PC-9 (cell line): ENCODE data around the gene RAMP1. TPM values are rescaled to one million over a fixed set of nuclear protein-coding genes. Genes with fewer than 3 reads are reported as not detected.

Experiments
- BruUV-seq: library from RNA; stranded (reverse); fragments of 400-500 nt; replicated peaks from 2 replicates; lab custom pipeline; 2021; lab: Mats Ljungman, UMichigan
- CTCF ChIA-PET: fragments of 300-600 bp; sonication (Branson Sonifier 250); formaldehyde crosslinking; loops from one replicate; lab custom pipeline; 2022; ENCODE audit warnings: antibody characterized with exemption; lab: Charles Lee
- POLR2A ChIA-PET: fragments of 300-600 bp; sonication (Branson Sonifier 250); formaldehyde crosslinking; loops from one replicate; lab custom pipeline; 2022; ENCODE audit warnings: antibody characterized with exemption; ENCODE audit not compliant: unreplicated experiment; lab: Charles Lee
- DNase-seq, 2 experiments: peaks; one replicate each; pipeline versions ENCODE4 v3.0.0 to v3.0.0-alpha.2; 2015 to 2022; ENCODE audit warnings: mixed read lengths in 1 of 2
- H2AFZ ChIP-seq: fragments of 200-600 bp; sonication (generic); 2 replicates; pipeline ENCODE4 v1.8.1; 2017; ENCODE audit warnings: antibody characterized with exemption
- H3F3A ChIP-seq: fragments of 200-600 bp; sonication (generic); 2 replicates; pipeline ENCODE4 v1.8.1; 2017; ENCODE audit warnings: antibody characterized with exemption, mild to moderate bottlenecking, low read depth; ENCODE audit not compliant: insufficient read depth
- H3K27ac ChIP-seq: fragments of 200-600 bp; sonication (generic); 2 replicates; pipeline ENCODE4 v1.6.1; 2016; ENCODE audit warnings: mixed run types
- H3K27me3 ChIP-seq: fragments of 200-600 bp; sonication (generic); 2 replicates; pipeline ENCODE4 v1.6.1; 2016; ENCODE audit warnings: low read depth, mixed run types; ENCODE audit not compliant: insufficient read depth
- H3K36me3 ChIP-seq: fragments of 200-600 bp; sonication (generic); 2 replicates; pipeline ENCODE4 v1.6.1; 2016; ENCODE audit warnings: low read depth, mixed run types
- H3K4me1 ChIP-seq: fragments of 200-600 bp; sonication (generic); replicated peaks from 2 replicates; pipeline ENCODE4 v1.6.1; 2016; ENCODE audit warnings: mixed run types; ENCODE audit not compliant: insufficient read depth
- H3K4me2 ChIP-seq: fragments of 200-600 bp; sonication (generic); 2 replicates; pipeline ENCODE4 v1.6.1; 2017; ENCODE audit warnings: mixed run types
- H3K4me3 ChIP-seq: fragments of 200-600 bp; sonication (generic); 2 replicates; pipeline ENCODE4 v1.6.1; 2016; ENCODE audit warnings: mixed run types
- H3K79me2 ChIP-seq: fragments of 200-600 bp; sonication (generic); 2 replicates; pipeline ENCODE4 v1.6.1; 2017; ENCODE audit warnings: low read depth, mixed run types
- H3K9me2 ChIP-seq: fragments of 200-600 bp; sonication (generic); 2 replicates; pipeline ENCODE4 v1.8.1; 2017; ENCODE audit warnings: mild to moderate bottlenecking; ENCODE audit not compliant: insufficient read depth
- H3K9me3 ChIP-seq: fragments of 200-600 bp; sonication (generic); 2 replicates; pipeline ENCODE4 v1.8.1; 2016; ENCODE audit warnings: low read depth; ENCODE audit not compliant: insufficient read depth
- H4K20me1 ChIP-seq: fragments of 200-600 bp; sonication (generic); 2 replicates; pipeline ENCODE4 v1.8.1; 2017; ENCODE audit not compliant: insufficient read depth
- EZH2 ChIP-seq: fragments of 200-600 bp; sonication (generic); IDR thresholded peaks from 2 replicates; pipeline ENCODE4 v1.8.0; 2017; ENCODE audit warnings: antibody characterized with exemption, low read depth
- intact Hi-C: fragments of 100-400 bp; cut with micrococcal nuclease; formaldehyde crosslinking; loops from one replicate; pipeline ENCODE4 v1.10.0; 2022; ENCODE audit not compliant: unreplicated experiment
- total RNA-seq: library from RNA; stranded (reverse); gene quantifications from 2 replicates; pipeline ENCODE4 v1.2.3, GENCODE V29; 2021
- TF ChIP-seq, protein P1 (sequence below): fragments of 200-600 bp; sonication (generic); conservative IDR thresholded peaks from 2 replicates; pipeline ENCODE4 v1.6.1; 2017; ENCODE audit warnings: mixed run types, antibody characterized with exemption, mild to moderate bottlenecking, moderate library complexity

RAMP1 gene
- total RNA-seq, 1 experiment from 2014 or later, result 48.7 TPM

DNA sequence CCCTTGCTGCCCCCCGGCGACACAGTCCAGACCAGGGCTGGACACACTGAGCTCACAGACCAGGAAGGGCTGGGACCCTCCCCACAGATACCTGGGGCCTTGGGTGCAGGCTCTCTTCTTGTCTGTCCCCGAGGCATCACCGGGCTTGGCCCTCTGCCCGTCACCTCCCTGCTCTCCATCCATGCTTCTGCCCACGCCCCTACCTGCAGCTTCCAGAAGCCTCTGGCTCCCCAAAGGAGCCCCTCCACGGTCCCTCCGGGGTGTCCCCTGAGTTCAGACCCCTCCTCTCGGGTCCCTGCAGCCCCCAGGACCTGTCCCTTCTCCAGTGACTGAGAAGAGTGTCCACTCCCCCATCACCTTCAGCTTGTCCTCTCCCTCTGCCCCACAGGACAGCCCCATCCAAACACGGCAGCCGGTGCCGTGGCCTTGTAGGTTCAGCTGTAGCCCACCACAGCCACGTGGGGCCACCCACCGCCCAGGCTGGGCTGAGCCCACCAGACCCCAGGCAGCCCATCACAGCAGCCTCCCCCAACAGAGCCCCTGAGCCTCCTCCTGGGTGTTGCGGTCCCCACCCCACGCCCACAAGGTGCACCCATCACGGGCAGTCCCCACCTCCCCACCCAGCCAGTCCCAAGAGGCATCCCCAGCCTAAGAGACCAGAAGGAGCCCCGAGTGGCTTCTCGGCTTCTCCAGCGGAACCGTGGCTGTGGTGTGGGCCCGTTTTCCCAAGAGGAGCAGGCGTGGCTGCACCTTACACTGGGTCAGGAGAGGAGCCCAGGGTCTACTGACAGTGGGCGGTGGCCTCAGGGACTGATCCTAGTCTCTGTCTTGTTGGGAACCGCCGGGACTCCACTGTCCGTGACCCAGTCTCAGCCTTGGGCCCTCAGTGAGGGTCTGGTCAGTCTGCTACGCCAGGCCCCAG, 53.1 kb downstream of the RAMP1 start:
- TF ChIP-seq, protein P1, sequence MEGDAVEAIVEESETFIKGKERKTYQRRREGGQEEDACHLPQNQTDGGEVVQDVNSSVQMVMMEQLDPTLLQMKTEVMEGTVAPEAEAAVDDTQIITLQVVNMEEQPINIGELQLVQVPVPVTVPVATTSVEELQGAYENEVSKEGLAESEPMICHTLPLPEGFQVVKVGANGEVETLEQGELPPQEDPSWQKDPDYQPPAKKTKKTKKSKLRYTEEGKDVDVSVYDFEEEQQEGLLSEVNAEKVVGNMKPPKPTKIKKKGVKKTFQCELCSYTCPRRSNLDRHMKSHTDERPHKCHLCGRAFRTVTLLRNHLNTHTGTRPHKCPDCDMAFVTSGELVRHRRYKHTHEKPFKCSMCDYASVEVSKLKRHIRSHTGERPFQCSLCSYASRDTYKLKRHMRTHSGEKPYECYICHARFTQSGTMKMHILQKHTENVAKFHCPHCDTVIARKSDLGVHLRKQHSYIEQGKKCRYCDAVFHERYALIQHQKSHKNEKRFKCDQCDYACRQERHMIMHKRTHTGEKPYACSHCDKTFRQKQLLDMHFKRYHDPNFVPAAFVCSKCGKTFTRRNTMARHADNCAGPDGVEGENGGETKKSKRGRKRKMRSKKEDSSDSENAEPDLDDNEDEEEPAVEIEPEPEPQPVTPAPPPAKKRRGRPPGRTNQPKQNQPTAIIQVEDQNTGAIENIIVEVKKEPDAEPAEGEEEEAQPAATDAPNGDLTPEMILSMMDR, result no peak
- no peak for TF ChIP-seq EZH2
- Histone ChIP-seq H2AFZ (no peak overlapping the region), H3K4me3 (no peak overlapping the region), H3F3A (peaks cover 16% of the 10 kb centered on the region), H3K36me3 (peaks cover 11% of the 10 kb centered on the region; the same call in 1 of the 2 replicates), H3K27ac (no peak overlapping the region), H3K79me2 (no peaks in the 10 kb centered on the region), H3K4me2 (no peak overlapping the region), H3K9me2 (no peaks in the 10 kb centered on the region), H3K4me1 (no peaks in the 10 kb centered on the region), H4K20me1 (no peaks in the 10 kb centered on the region), H3K9me3 (peaks cover under 1% of the 10 kb centered on the region; the same call in 1 of the 2 replicates), H3K27me3 (no peaks in the 10 kb centered on the region)
- POLR2A ChIA-PET, result no interaction called here
- BruUV-seq, result no TSS peak
- CTCF ChIA-PET, result no interaction called here
- DNase-seq, result no peak
- intact Hi-C loops, result no loop called here

- no peak overlapping the region for H2AFZ ChIP-seq
- DNase-seq, result no peak
- no peaks in the 10 kb centered on the region for H3K9me2 ChIP-seq
- no TSS peak for BruUV-seq
- no peak overlapping the region for H3K27ac ChIP-seq
- no peaks in the 10 kb centered on the region for H3K79me2 ChIP-seq
- no peaks in the 10 kb centered on the region for H3K27me3 ChIP-seq
- H3K4me3 ChIP-seq, result no peak overlapping the region
- H3K4me1 ChIP-seq, result no peaks in the 10 kb centered on the region
- no peak overlapping the region for H3K4me2 ChIP-seq
- H3K36me3 ChIP-seq, result peaks cover 11% of the 10 kb centered on the region; the same call in 1 of the 2 replicates
- intact Hi-C loops, result no loop called here
- H3F3A ChIP-seq, result peaks cover 18% of the 10 kb centered on the region
- CTCF ChIA-PET, result no interaction called here
- POLR2A ChIA-PET, result no interaction called here
- H4K20me1 ChIP-seq, result no peaks in the 10 kb centered on the region
- no peaks in the 10 kb centered on the region for H3K9me3 ChIP-seq
- TF ChIP-seq EZH2, result no peak
- TF ChIP-seq, protein P1, result no peak
Measured at GRCh38 chr2:237913193-237913917, 53.9 kb downstream of the RAMP1 start.

DNA sequence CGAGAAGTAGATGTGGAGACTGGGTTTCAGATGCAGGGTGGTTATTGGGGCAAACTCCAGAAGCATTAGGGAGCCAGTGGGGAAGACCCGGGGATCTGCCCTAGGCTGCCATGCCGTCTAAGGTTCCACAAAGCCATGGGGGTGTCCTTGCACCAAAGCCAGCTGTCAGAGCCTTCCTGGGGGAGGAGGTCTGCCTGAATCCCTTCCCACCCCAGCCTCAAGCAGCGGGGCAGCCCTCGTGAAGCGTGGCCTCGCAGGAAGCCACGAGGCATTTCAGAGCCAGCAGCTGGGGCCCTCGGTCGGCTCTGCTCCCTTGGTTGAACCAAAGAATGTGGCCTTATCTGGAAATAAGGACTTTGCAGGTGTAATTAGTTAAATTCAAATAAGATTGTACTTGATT, 56.2 kb downstream of the RAMP1 start:
- no TSS peak for BruUV-seq
- Histone ChIP-seq H3K27ac (no peak overlapping the region), H3K36me3 (peaks cover 1% of the 10 kb centered on the region; the same call in 1 of the 2 replicates), H4K20me1 (no peaks in the 10 kb centered on the region), H3K4me3 (no peak overlapping the region), H3K4me1 (no peaks in the 10 kb centered on the region), H3K27me3 (no peaks in the 10 kb centered on the region), H3K9me2 (no peaks in the 10 kb centered on the region), H3K4me2 (no peak overlapping the region), H2AFZ (no peak overlapping the region), H3K79me2 (no peaks in the 10 kb centered on the region), H3K9me3 (no peaks in the 10 kb centered on the region), H3F3A (peaks cover 10% of the 10 kb centered on the region)
- CTCF ChIA-PET, result no interaction called here
- POLR2A ChIA-PET, result no interaction called here
- no peak for TF ChIP-seq EZH2
- no peak for DNase-seq
- intact Hi-C loops, result no loop called here
